DMS114 treated with DMSO at 0.1 percent for 48 hours (cell line): ENCODE results near the gene BMP2K.

Experiments
- DNase-seq: peaks from one replicate; lab custom pipeline; 2025; ENCODE audit not compliant: unreplicated experiment; lab: John Stamatoyannopoulos, UW

Gene BMP2K

GRCh38 chr4:78776079-78776728 lies at the start of gene BMP2K:
BMP2K (plus strand) TSS chr4:78776350; CDS start chr4:78776544, 194 bp downstream.
- DNase-seq: no peak

DNA sequence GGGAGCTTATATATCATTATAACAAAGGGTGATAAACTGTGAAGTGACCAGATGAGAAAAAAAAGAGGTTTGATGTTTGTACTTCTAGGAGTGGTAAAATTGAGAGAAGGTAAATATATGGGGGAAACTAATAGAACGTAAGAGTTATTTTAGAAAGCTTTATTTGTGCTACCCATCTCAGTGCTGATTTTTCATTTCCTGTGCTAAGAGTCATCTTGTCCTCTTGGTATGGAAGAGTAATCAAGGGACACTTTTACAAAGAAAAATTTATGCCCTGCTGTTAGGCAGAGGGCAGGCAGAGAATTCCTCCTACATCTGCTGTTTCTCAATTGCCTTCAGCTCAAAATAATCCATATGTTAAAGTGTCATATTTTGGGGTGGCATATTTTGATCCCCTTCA lies 49.6 kb upstream of the BMP2K start:
- no peak for DNase-seq

DNA sequence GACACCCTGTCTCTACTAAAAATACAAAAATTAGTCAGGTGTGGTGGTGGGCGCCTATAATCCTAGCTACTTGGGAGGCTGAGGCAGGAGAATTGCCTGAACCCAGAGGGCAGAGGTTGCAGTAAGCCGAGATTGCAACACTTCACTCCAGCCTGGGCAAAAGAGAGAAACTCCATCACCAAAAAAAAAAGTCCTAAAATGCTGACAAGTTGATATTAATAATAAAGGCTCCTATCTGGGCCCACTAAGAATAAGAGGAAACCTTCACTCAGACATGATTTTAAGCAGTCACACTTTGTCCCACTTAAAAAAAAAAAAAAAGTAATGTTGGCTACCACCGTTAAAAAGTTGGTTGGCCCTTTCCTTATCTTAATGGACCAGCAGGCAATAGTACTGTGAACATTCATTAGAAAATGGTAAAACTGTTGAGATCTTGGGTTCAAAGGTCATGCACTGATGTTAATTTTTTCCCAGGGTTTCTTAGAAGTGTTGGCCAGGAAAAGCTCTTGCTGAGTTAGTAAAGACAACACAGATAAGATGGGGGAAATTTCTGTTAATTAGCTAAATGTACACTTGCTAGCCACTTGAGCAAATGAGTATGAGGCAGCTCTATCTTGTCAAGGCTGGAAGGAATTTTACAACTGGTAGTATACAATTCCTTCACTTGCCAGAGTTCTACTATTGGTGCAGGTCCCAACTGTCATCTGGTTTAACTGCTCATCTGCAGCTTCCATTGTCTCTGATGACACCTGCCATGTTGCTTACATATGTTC lies 43.6 kb upstream of the BMP2K start:
- DNase-seq: no peak

GRCh38 chr4:78734441-78735162 lies 41.5 kb upstream of the BMP2K start:
- no peak for DNase-seq

GRCh38 chr4:78735697-78736096 lies 40.5 kb upstream of the BMP2K start:
- DNase-seq: no peak

DNA sequence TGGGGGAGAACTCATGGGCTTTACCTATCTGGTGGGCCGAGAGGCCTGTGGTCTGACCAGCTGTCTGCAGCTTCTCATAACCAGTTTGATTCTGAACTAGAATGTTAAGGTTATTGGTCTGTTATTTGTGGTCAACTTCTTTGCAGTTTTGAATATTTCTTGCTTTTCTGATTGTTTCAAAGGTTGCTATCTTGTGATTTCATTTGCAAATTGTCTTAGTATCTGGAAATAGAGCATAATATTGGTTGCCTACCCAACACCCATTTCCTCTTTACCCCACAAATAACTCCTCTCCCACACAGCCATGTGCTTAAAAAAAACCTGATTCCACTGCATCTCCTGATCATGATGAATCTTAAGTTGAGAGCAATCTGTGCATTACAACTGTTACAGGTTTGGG lies 39.1 kb upstream of the BMP2K start:
- DNase-seq: no peak

DNA sequence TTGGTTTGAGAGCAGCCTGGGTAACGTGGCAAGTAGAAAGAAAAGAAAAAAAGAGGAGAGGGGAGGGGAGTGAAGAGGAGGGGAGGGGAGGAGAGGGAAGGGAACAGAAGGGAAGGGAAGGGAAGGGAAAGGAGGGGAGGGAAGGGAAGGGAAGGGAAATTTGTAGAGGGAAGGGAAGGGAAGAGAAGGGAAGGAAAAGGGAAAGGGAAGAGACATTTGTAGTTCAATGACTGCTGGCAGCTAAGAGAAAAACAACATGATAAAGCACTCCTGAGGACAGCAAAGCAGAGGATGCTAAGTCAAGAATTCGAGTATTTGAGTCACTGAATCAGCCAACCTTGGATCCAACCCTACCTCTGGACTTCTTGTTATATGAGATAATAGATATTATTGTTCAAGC lies 38.2 kb upstream of the BMP2K start:
- no peak for DNase-seq

GRCh38 chr4:78742300-78742699 lies 33.9 kb upstream of the BMP2K start:
- DNase-seq: no peak

- no peak for DNase-seq
These were observed 28.7 kb upstream of the BMP2K start for GRCh38 chr4:78747475-78747922.

GRCh38 chr4:78748381-78748780 lies 27.8 kb upstream of the BMP2K start:
- no peak for DNase-seq

DNA sequence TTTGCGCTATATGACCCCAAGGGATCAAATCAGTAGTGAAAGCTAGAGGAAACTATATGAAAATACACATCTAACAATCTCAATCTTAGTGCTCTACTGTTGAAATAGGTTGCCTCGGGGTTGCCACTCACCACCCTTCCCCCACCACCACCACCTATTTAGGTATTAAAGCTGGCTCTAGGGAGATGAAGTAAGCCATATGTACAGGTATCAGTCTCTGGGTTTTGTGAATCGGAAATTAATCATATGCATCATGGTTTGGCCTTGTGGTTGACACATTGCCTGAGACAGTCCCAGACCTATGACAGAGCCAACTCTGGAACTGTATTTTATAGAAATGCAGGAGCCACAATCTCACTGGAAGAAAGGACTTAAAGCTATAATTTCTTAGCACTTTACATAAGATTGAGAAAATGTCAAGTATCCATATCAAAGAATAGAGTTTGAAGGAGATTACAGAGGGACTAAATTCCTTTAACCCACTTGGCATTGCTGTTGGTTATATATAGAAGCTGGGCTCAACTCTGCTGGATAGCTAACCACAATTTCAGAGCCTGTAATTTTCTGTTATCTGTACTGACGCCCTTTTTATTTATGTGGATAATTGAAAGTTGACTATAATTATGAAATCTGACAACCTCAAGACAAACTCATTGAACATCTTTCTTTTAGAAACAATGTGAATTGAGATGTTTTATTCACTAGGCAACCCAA lies 26.7 kb upstream of the BMP2K start:
- DNase-seq: no peak

DNA sequence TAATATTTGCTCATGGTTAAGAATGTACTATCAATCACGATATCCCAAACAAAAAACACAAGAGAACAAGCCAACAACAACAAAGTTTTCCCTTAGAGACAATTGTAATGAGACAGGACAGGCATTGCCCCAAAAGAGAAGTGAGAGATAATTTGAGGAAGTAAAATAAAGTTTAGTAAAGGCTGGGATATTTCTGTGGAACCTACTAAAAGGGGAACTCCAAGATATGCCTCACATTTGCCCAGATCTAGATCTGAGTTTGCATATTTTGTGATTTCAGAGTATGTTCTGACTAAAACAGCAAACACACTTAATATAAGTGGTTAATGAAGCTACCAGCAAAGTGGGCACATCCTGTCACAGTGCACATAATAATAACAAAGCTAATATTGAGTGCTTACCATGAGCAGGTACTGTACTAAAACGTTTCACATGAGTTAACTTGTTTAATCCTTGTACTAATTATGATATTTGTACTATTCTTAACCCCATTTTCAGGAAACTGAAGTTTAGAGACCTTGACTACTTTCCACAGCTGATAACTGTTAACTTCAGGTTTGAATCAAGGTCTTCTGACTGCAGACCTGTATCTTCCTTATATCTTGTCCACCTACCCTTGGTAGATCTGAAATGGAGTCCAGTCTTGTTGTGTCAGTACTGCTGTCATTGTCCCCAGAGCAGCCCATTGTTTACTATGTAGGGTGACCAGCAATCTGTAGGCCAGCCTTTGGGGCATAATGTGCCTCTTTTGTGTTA lies 26.0 kb upstream of the BMP2K start:
- DNase-seq: no peak

DNA sequence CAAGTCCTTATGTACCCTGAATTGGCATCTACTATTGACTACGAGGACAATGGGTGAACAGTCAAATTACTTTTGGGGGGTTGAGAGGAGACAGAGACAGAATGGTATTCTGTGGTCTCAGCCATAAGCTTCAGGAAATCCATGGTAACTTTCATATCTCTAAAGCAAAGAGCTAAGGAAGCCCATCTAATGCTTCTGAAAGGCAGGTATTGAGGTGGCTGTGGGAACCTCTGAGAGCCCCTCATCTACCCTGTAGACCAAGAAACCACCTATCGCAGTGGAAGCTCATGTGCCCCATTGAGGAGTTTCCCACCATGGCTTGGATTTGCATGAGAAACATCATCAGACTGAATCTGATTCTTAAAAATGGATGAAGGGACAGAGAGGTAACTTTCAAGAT lies 23.1 kb upstream of the BMP2K start:
- DNase-seq: no peak

DNA sequence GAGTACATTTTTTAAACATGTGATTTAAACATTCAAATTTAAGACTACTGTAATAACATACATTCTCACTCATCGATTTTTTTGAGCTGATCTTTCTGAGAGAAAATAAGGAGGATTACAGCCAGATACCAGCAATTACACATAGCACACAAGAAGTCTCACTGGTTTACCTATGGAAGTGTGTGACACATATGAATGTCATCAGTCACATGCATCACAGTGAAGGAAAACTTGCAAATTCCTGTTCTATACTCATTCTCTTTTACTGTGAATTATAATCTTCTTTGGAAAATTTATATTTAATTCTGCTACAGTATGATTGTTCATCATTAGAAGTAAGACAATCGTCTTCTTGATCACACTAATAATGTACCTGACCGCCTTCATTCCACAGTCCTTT lies 21.3 kb upstream of the BMP2K start:
- no peak for DNase-seq

- DNase-seq: no peak
These were observed 20.0 kb upstream of the BMP2K start for GRCh38 chr4:78756137-78756536.

DNA sequence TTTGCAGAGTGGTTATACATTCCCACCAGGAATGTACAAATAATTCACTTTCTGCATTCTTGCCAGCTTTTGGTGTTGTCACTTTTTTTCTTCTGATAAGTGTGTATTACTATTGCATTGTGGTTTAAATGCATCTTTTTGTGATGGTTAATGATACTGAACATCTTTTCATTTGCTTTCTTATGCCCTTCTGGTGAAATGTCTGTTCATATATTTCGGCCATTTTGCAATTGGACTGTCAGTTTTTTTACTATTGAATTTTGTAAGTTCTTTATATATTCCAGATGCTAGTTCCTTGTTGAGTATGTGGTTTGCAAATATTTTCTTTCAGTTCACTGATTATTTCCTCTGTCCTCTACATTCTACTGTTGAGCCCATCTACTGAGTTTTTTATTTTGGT lies 19.4 kb upstream of the BMP2K start:
- DNase-seq: no peak

GRCh38 chr4:78757574-78757973 lies 18.6 kb upstream of the BMP2K start:
- DNase-seq: no peak

- DNase-seq: no peak
These were observed 18.1 kb upstream of the BMP2K start for GRCh38 chr4:78758085-78758484.

DNA sequence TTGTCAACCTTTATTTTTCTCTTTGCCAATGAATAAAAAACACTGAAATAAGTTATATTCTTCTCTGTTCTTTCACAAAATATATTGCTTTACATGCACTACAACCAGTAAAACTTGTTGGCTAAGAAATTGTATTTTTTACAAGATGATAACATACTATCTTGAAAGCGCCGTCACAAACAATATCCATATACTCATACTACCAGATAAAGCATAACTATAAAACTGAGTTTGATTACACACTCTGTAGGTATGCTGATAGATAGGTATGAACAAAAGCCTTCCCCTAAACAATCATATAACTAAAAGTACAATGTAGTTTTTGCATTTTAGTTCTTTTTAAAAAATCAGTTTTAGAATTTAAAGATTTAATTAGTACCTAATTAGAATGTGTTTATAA lies 13.6 kb upstream of the BMP2K start:
- no peak for DNase-seq

GRCh38 chr4:78763251-78763650 lies 12.9 kb upstream of the BMP2K start:
- DNase-seq: no peak
